Right atrium auricular region (tissue), 2 donors: ENCODE measurements around the gene LY6G6C. TPM values are rescaled to one million over a fixed set of nuclear protein-coding genes. Genes with fewer than 3 reads are reported as not detected.
A peak's percentile ranks its signal among the peaks of the same experiment; 100 is the strongest.

ENCODE experiments used
- DNase-seq: peaks from one replicate; pipeline ENCODE4 v3.0.0-alpha.2; 2019; ENCODE audit warnings: low spot score
- H3K27ac ChIP-seq, 2 donors: fragments of 200-600 bp; sonication (generic); 1 replicate in 1 of 2; 2 replicates in 1 of 2; pipeline ENCODE4 v1.5.1; 2016 to 2019
- H3K27me3 ChIP-seq, 2 donors: fragments of 200-600 bp; sonication (generic); one replicate each; pipeline versions ENCODE4 v1.5.1 to v1.6.0; 2017 to 2019
- H3K36me3 ChIP-seq: fragments of 200-600 bp; sonication (generic); one replicate; pipeline ENCODE4 v1.5.1; 2016
- H3K4me1 ChIP-seq, 2 donors: fragments of 200-600 bp; sonication (generic); one replicate each; pipeline versions ENCODE4 v1.5.1 to v1.6.0; 2017 to 2019
- H3K4me3 ChIP-seq, 2 donors: fragments of 200-600 bp; sonication (generic); 1 replicate in 1 of 2; 2 replicates in 1 of 2; pipeline ENCODE4 v1.5.1; 2017 to 2019; ENCODE audit warnings: mild to moderate bottlenecking in 1 of 2, moderate library complexity in 1 of 2
- H3K9me3 ChIP-seq, 2 donors: fragments of 200-600 bp; sonication (generic); one replicate each; pipeline ENCODE4 v1.5.1; 2019
- CTCF ChIP-seq, 2 donors: fragments of 200-600 bp; sonication (generic); IDR thresholded peaks; one replicate each; pipeline ENCODE4 v1.5.1; 2019; ENCODE audit warnings: antibody characterized with exemption in 2 of 2
- total RNA-seq, 2 donors: library from RNA; depleted of rRNA; stranded (reverse); fragments of >200 nt; gene quantifications; one replicate each; pipeline ENCODE4 v1.1.0, GENCODE V29; 2016

LY6G6C gene
- total RNA-seq, 2 donors from 2014 or later: 1.3 TPM; not detected in 1

DNA sequence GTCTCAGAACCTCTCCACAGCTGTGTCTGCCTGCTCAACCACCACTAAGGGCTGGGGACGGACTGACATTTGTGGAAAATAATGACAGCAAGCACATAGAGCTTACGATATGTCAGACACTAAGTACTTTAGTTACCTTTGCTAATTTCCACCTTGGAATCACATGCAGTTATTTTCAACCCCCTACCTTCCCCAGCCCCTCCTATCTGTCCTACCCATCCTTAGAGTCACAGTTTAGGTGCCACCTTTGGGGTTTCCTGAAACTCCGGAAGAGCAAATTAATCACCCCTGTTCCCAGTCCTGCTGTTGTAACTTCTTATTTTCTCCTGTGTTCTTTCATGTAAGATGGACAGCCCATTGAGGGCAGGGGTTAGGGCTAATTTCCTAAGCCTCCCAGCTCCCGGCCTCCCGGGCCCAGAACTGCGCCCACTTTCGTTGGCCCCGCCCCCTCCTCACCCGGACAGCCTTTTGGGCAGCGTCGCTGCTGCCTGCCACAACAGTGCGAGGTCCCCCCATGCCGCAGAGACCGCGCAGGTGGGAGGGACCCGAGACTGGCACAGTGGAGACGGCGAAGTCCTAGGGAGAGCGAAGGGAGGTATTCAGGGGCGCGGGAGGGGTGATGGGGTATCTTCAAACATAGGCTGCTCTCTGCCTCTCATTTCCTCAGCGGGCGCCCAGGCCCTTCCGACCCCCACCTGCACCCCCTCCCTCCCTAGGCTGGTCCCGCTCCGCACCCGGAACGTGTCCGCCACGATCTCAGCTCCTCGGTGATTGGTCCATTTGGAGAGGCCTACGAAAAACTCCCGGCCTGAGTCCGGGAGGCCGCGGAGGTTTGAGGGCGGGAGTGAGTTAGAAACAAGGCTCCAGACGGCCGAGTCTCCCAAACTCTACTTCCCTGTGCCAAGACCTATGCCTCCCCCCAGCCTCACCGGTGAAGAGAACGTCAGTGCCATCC is 6.4 kb upstream of the LY6G6C start:
- Histone ChIP-seq H3K4me3 (peak overlapping the region; percentile 68 to 82), H3K36me3 (peaks cover 45% of the 10 kb centered on the region), H3K27me3 (no peaks in the 10 kb centered on the region), H3K4me1 (peaks cover 0 to 31% of the 10 kb centered on the region in 2 donors), H3K27ac (peak overlapping the region; percentile 92 to 99), H3K9me3 (no peaks in the 10 kb centered on the region)
- no peak for DNase-seq
- TF ChIP-seq CTCF (IDR thresholded peaks at IDR 0.05): no peak

GRCh38 chr6:31727034-31727716 is 5.6 kb upstream of the LY6G6C start:
- Histone ChIP-seq H3K36me3 (peaks cover 37% of the 10 kb centered on the region), H3K9me3 (no peaks in the 10 kb centered on the region), H3K27ac (peak overlapping the region; percentile 18 to 48), H3K27me3 (no peaks in the 10 kb centered on the region), H3K4me1 (peaks cover 0 to 31% of the 10 kb centered on the region in 2 donors), H3K4me3 (no peak overlapping the region)
- TF ChIP-seq CTCF (IDR thresholded peaks at IDR 0.05): no peak
- no peak for DNase-seq

DNA sequence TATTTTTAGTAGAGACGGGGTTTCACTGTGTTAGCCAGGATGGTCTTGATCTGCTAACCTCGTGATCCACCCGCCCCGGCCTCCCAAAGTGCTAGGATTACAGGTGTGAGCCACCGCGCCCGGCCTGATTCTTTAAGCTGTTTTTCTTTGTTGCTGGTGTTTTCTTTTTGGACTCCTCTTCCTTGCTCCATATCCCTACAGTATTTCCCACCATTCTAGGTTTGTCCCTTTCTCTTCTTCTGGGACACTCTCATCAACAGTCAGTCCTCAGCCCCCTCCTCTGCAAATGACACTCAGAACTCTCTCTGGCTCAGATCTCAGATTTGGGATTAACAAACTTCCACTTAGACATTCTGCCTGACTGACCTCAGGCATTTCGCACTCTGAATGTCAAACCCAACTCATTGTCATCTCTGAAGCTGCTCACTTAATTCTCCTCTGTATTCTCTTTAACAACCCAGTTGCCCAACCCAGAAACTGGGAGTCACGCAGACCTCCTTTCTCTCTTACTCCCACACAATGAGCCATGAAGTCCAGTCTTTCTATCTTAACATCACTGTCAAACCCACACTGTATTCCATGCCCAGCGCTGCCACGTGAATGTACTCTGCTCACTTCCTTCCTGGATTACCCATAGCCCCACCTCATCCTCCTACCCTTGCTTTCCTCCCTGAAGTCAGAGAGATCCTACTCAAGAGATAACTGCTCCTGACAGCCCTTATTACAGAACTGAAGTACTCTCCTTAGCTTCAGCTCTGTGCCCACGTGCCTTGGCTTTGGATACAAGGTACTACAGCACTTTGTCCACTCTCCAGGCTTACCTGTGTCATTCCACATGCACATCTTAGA is 4.2 kb upstream of the LY6G6C start:
- no peaks in the 10 kb centered on the region for H3K9me3 ChIP-seq
- no peak overlapping the region for H3K27ac ChIP-seq
- peaks cover 0 to 27% of the 10 kb centered on the region in 2 donors for H3K4me1 ChIP-seq
- no peak for DNase-seq
- H3K36me3 ChIP-seq: peaks cover 23% of the 10 kb centered on the region
- H3K4me3 ChIP-seq: no peak overlapping the region
- no peaks in the 10 kb centered on the region for H3K27me3 ChIP-seq
- no peak for TF ChIP-seq CTCF (IDR thresholded peaks at IDR 0.05)

DNA sequence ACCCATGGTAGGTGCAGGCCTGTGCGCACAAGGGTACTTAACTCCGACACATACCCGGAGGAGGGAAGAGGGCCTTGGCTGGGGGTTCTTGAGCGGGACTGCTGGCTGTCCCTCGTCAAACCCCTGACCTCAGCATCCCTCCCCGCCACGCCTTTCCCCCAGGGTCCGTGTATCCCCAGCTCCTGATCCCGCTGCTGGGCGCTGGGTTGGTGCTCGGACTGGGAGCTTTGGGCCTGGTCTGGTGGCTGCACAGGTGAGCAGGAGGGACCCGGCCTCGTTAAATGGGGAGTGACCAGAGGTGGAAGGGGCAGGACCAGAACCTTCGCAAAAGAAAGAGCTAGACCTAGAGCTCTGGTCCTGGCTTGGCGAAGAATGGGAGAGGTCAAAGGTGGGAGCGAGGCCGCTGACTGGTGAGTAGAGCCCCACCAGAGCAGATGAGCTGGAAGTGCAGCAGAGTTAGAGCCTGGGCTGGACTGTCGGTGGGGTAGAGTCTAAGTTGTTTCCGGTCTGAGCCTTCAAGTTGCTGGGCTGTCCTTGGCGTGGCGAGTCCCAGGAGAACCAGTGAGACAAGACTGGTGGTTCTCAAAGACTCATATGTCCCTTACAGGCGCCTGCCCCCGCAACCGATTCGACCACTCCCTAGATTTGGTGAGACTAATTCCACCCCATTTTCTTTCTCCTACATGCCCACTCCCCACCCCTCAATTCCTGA is 2.6 kb upstream of the LY6G6C start:
- Histone ChIP-seq H3K4me3 (no peak overlapping the region), H3K36me3 (peaks cover 17% of the 10 kb centered on the region), H3K27me3 (no peaks in the 10 kb centered on the region), H3K4me1 (peaks cover 0 to 21% of the 10 kb centered on the region in 2 donors), H3K27ac (no peak overlapping the region), H3K9me3 (no peaks in the 10 kb centered on the region)
- no peak for TF ChIP-seq CTCF (IDR thresholded peaks at IDR 0.05)
- no peak for DNase-seq
